Neural cell (in vitro differentiated cells): ENCODE data around the gene CD48. TPM values are rescaled to one million over a fixed set of nuclear protein-coding genes. Genes with fewer than 3 reads are reported as not detected.

Source experiments
- H2AFZ ChIP-seq: fragments of 200-600, 300-800 bp; sonication (generic), shearing (Covaris generic); 2 replicates; pipeline ENCODE4 v1.6.0; 2014; ENCODE audit warnings: low read depth, mild to moderate bottlenecking, antibody characterized with exemption, low read length, moderate library complexity
- H3F3A ChIP-seq: fragments of 200-600 bp; shearing (Covaris generic); 2 replicates; pipeline ENCODE4 v1.6.1; 2016; ENCODE audit warnings: mild to moderate bottlenecking, moderate library complexity, mixed read lengths, antibody characterized with exemption, low read length; ENCODE audit not compliant: insufficient read depth, poor library complexity, severe bottlenecking
- H3K27ac ChIP-seq: fragments of 200-600, 300-800 bp; sonication (generic), shearing (Covaris generic); 2 replicates; pipeline ENCODE4 v1.5.1; 2014; ENCODE audit warnings: mild to moderate bottlenecking, low read length, moderate library complexity
- H3K27me3 ChIP-seq: fragments of 300-800, 200-600 bp; sonication (generic), shearing (Covaris generic); 2 replicates; pipeline ENCODE4 v1.6.0; 2014; ENCODE audit warnings: mild to moderate bottlenecking, low read depth, low read length, moderate library complexity; ENCODE audit not compliant: insufficient read depth
- H3K36me3 ChIP-seq: fragments of 300-800, 200-600 bp; sonication (generic), shearing (Covaris generic); 2 replicates; pipeline ENCODE4 v1.5.1; 2014; ENCODE audit warnings: mild to moderate bottlenecking, antibody characterized with exemption, low read length, moderate library complexity; ENCODE audit not compliant: insufficient read depth
- H3K4me2 ChIP-seq: fragments of 300-800, 200-600 bp; sonication (generic), shearing (Covaris generic); 2 replicates; pipeline ENCODE4 v1.6.0; 2014; ENCODE audit warnings: mild to moderate bottlenecking, low read length
- H3K4me3 ChIP-seq: fragments of 300-800, 200-600 bp; sonication (generic), shearing (Covaris generic); 2 replicates; pipeline ENCODE4 v1.5.1; 2014; ENCODE audit warnings: mild to moderate bottlenecking, low read length, moderate library complexity
- H3K79me2 ChIP-seq: fragments of 200-600 bp; shearing (Covaris generic); replicated peaks from 2 replicates; pipeline ENCODE4 v1.6.0; 2014; ENCODE audit warnings: mild to moderate bottlenecking, low read length, moderate library complexity; ENCODE audit not compliant: insufficient read depth
- H3K9ac ChIP-seq: fragments of 300-800, 200-600 bp; sonication (generic), shearing (Covaris generic); 2 replicates; pipeline ENCODE4 v1.6.1; 2016; ENCODE audit warnings: mild to moderate bottlenecking, low read length, mixed read lengths
- H3K9me2 ChIP-seq: fragments of 200-600 bp; shearing (Covaris generic); 2 replicates; pipeline ENCODE4 v1.6.1; 2016; ENCODE audit warnings: mild to moderate bottlenecking, low read length, mixed read lengths; ENCODE audit not compliant: insufficient read depth
- H3K9me3 ChIP-seq: fragments of 200-600, 300-800 bp; sonication (generic), shearing (Covaris generic); 2 replicates; pipeline ENCODE4 v1.6.1; 2016; ENCODE audit warnings: mild to moderate bottlenecking, mixed run types, low read length, moderate library complexity, mixed read lengths
- H4K20me1 ChIP-seq: fragments of 200-600 bp; shearing (Covaris generic); 2 replicates; pipeline ENCODE4 v1.6.1; 2016; ENCODE audit warnings: mild to moderate bottlenecking, mixed run types; ENCODE audit not compliant: insufficient read depth
- CTCF ChIP-seq: fragments of 450-650 bp; IDR thresholded peaks from 2 replicates; pipeline ENCODE4 v1.5.1; 2014; ENCODE audit warnings: antibody characterized with exemption, mild to moderate bottlenecking, moderate library complexity; ENCODE audit not compliant: poor library complexity, severe bottlenecking
- EP300 ChIP-seq: fragments of 450-650 bp; conservative IDR thresholded peaks from 2 replicates; pipeline ENCODE4 v1.6.1; 2014; ENCODE audit warnings: antibody characterized with exemption, mild to moderate bottlenecking, moderate library complexity; ENCODE audit not compliant: poor library complexity, severe bottlenecking
- MXI1 ChIP-seq: fragments of 450-650 bp; conservative IDR thresholded peaks from 2 replicates; pipeline ENCODE4 v1.6.1; 2014; ENCODE audit warnings: antibody characterized with exemption, mild to moderate bottlenecking; ENCODE audit not compliant: poor library complexity, severe bottlenecking
- POLR2AphosphoS5 ChIP-seq: IDR thresholded peaks from 2 replicates; pipeline ENCODE4 v1.6.1; 2012
- RAD21 ChIP-seq: fragments of 450-650 bp; conservative IDR thresholded peaks from 2 replicates; pipeline ENCODE4 v1.6.1; 2014; ENCODE audit warnings: antibody characterized with exemption, mild to moderate bottlenecking, moderate library complexity
- REST ChIP-seq: IDR thresholded peaks from 2 replicates; pipeline ENCODE4 v1.6.1; 2012; ENCODE audit warnings: borderline replicate concordance
- polyA plus RNA-seq: library from polyadenylated mRNA; depleted of rRNA; stranded (reverse); fragments of >200 nt; gene quantifications from 2 replicates; pipeline ENCODE4 v1.2.3, GENCODE V29; 2014

Gene CD48
- polyA plus RNA-seq, 1 donor from 2014 or later, result not detected

GRCh38 chr1:160628799-160629263 is 82.8 kb downstream of the CD48 start:
- H3K9ac ChIP-seq, result no peak overlapping the region
- H3F3A ChIP-seq, result no peaks in the 10 kb centered on the region
- no peak overlapping the region for H2AFZ ChIP-seq
- H3K27ac ChIP-seq, result no peak overlapping the region
- H4K20me1 ChIP-seq, result no peaks in the 10 kb centered on the region
- no peak overlapping the region for H3K4me3 ChIP-seq
- no peak overlapping the region for H3K4me2 ChIP-seq
- no peaks in the 10 kb centered on the region for H3K79me2 ChIP-seq
- TF ChIP-seq POLR2AphosphoS5 (no peak), MXI1 (no peak), REST (no peak), CTCF (no peak), EP300 (no peak), RAD21 (no peak)
- no peaks in the 10 kb centered on the region for H3K27me3 ChIP-seq
- no peaks in the 10 kb centered on the region for H3K9me2 ChIP-seq
- H3K36me3 ChIP-seq, result no peaks in the 10 kb centered on the region
- H3K9me3 ChIP-seq, result no peaks in the 10 kb centered on the region

Other genes with a start within 250 kb of the CD48 start
- gene SLAMF6, start 188.6 kb downstream of the CD48 start, polyA plus RNA-seq, result not detected in 2 replicates
- not detected in 2 replicates for gene CD84, start 132.3 kb downstream of the CD48 start, polyA plus RNA-seq
- not detected in 2 replicates for gene SLAMF1, start 64.8 kb downstream of the CD48 start, polyA plus RNA-seq
- gene SLAMF7, start 27.4 kb upstream of the CD48 start, polyA plus RNA-seq, result not detected in 2 replicates
- not detected in 2 replicates for gene LY9, start 84.4 kb upstream of the CD48 start, polyA plus RNA-seq
- not detected in 2 replicates for gene CD244, start 151.1 kb upstream of the CD48 start, polyA plus RNA-seq
- gene ITLN1, start 173.4 kb upstream of the CD48 start, polyA plus RNA-seq, result not detected in 2 replicates
- gene ITLN2, start 243.0 kb upstream of the CD48 start, polyA plus RNA-seq, result not detected in 2 replicates